Tibial artery (tissue), 4 donors: ENCODE measurements around the gene PPP2R3C.

ENCODE experiments used
- DNase-seq, 2 donors: peaks; one replicate each; pipeline ENCODE4 v3.0.0-alpha.2; 2019
- H3K27ac ChIP-seq, 2 donors: fragments of 200-600 bp; sonication (generic) in 1 of 2; 1 replicate in 1 of 2; 2 replicates in 1 of 2; pipeline ENCODE4 v1.5.1; 2018 to 2019; ENCODE audit warnings: mild to moderate bottlenecking in 1 of 2
- H3K27me3 ChIP-seq, 2 donors: fragments of 200-600 bp; sonication (generic) in 1 of 2; one replicate each; pipeline versions ENCODE4 v1.5.1 to v1.6.0; 2016 to 2019
- H3K36me3 ChIP-seq, 3 donors: fragments of 200-600 bp; sonication (generic) in 2 of 3; one replicate each; pipeline ENCODE4 v1.5.1; 2016 to 2019; ENCODE audit warnings: mild to moderate bottlenecking in 2 of 3
- H3K4me1 ChIP-seq, 4 donors: fragments of 200-600 bp; sonication (generic) in 2 of 4; 1 replicate in 3 of 4; 2 replicates in 1 of 4; pipeline ENCODE4 v1.5.1; 2016 to 2019
- H3K4me3 ChIP-seq, 2 donors: fragments of 200-600 bp; sonication (generic) in 1 of 2; 1 replicate in 1 of 2; 2 replicates in 1 of 2; pipeline ENCODE4 v1.5.1; 2018 to 2019; ENCODE audit warnings: mild to moderate bottlenecking in 2 of 2
- H3K9me3 ChIP-seq, 3 donors: fragments of 200-600 bp; sonication (generic) in 1 of 3; one replicate each; pipeline ENCODE4 v1.5.1; 2016 to 2019
- CTCF ChIP-seq, 2 experiments: fragments of 200-600 bp in 1 of 2; fragments of 450-650 bp in 1 of 2; IDR thresholded peaks; one replicate each; pipeline ENCODE4 v1.5.1; 2017 to 2019; ENCODE audit warnings: antibody characterized with exemption in 2 of 2, mild to moderate bottlenecking in 1 of 2, moderate library complexity in 1 of 2
- intact Hi-C: fragments of 100-400 bp; cut with DNase I; formaldehyde crosslinking; loops from one replicate; pipeline ENCODE4 v1.15.0; 2023; ENCODE audit warnings: low total_unique reads

PPP2R3C gene

GRCh38 chr14:35149239-35149638 is 27.4 kb upstream of the PPP2R3C start:
- Histone ChIP-seq H3K27ac (no peak overlapping the region), H3K27me3 (no peaks in the 10 kb centered on the region), H3K4me1 (no peaks in the 10 kb centered on the region), H3K9me3 (no peaks in the 10 kb centered on the region), H3K4me3 (no peak overlapping the region), H3K36me3 (peaks cover 0 to 21% (median 0%) of the 10 kb centered on the region in 3 donors)
- TF ChIP-seq CTCF (IDR thresholded peaks at IDR 0.05): no peak
- DNase-seq: no peak
- intact Hi-C loops: loop anchor here (10.0 kb wide), 1 partner anchor 56 kb away; no protein-coding TSS in a partner anchor

GRCh38 chr14:35147711-35148110 is 25.9 kb upstream of the PPP2R3C start:
- Histone ChIP-seq H3K27me3 (no peaks in the 10 kb centered on the region), H3K27ac (no peak overlapping the region), H3K4me3 (no peak overlapping the region), H3K9me3 (no peaks in the 10 kb centered on the region), H3K36me3 (peaks cover 0 to 14% (median 0%) of the 10 kb centered on the region in 3 donors), H3K4me1 (no peaks in the 10 kb centered on the region)
- DNase-seq: no peak
- intact Hi-C loops: loop anchor here (10.0 kb wide), 1 partner anchor 57 kb away; no protein-coding TSS in a partner anchor
- TF ChIP-seq CTCF (IDR thresholded peaks at IDR 0.05): no peak

- no peak for TF ChIP-seq CTCF (IDR thresholded peaks at IDR 0.05)
Measured at GRCh38 chr14:35147186-35147585, 25.4 kb upstream of the PPP2R3C start.

GRCh38 chr14:35146711-35147149 is 24.9 kb upstream of the PPP2R3C start:
- Histone ChIP-seq H3K9me3 (no peaks in the 10 kb centered on the region), H3K27ac (no peak overlapping the region), H3K27me3 (no peaks in the 10 kb centered on the region), H3K36me3 (peaks cover 0 to 10% (median 0%) of the 10 kb centered on the region in 3 donors), H3K4me3 (no peak overlapping the region), H3K4me1 (no peaks in the 10 kb centered on the region)
- DNase-seq: no peak
- TF ChIP-seq CTCF (IDR thresholded peaks at IDR 0.05): no peak
- intact Hi-C loops: loop anchor here (10.0 kb wide), 1 partner anchor 58 kb away; no protein-coding TSS in a partner anchor

More at GRCh38 chr14:35147186-35147585, 25.4 kb upstream of the PPP2R3C start:
- Histone ChIP-seq H3K9me3 (no peaks in the 10 kb centered on the region), H3K36me3 (peaks cover 0 to 10% (median 0%) of the 10 kb centered on the region in 3 donors), H3K27me3 (no peaks in the 10 kb centered on the region), H3K27ac (no peak overlapping the region), H3K4me1 (no peaks in the 10 kb centered on the region), H3K4me3 (no peak overlapping the region)
- DNase-seq: no peak
- intact Hi-C loops: loop anchor here (10.0 kb wide), 1 partner anchor 58 kb away; no protein-coding TSS in a partner anchor

- Histone ChIP-seq H3K27me3 (no peaks in the 10 kb centered on the region), H3K36me3 (peaks cover 0 to 6% (median 0%) of the 10 kb centered on the region in 3 donors), H3K27ac (no peak overlapping the region), H3K4me1 (no peaks in the 10 kb centered on the region), H3K9me3 (no peaks in the 10 kb centered on the region), H3K4me3 (no peak overlapping the region)
- DNase-seq: no peak
- no peak for TF ChIP-seq CTCF (IDR thresholded peaks at IDR 0.05)
- intact Hi-C loops: loop anchor here (5.0 to 10.0 kb wide), 2 partner anchors 61 to 268 kb away; no protein-coding TSS in a partner anchor
Measured at GRCh38 chr14:35144029-35144428, 22.2 kb upstream of the PPP2R3C start.
